ENCODE measurements around the gene LIPC. TPM values are rescaled to one million over a fixed set of nuclear protein-coding genes. Genes with fewer than 3 reads are reported as not detected.

LIPC gene
- total and polyA plus RNA-seq, 9 of the 15 experiments (the other 6 are each of a cell fraction or from before 2014, with no cell fraction given), result 0.07 to 0.41 (median 0.11) TPM; not detected in 2

GRCh38 chr15:58447271-58448010, 15.7 kb downstream of the LIPC start (continued):
- TF ChIP-seq, protein P1, sequence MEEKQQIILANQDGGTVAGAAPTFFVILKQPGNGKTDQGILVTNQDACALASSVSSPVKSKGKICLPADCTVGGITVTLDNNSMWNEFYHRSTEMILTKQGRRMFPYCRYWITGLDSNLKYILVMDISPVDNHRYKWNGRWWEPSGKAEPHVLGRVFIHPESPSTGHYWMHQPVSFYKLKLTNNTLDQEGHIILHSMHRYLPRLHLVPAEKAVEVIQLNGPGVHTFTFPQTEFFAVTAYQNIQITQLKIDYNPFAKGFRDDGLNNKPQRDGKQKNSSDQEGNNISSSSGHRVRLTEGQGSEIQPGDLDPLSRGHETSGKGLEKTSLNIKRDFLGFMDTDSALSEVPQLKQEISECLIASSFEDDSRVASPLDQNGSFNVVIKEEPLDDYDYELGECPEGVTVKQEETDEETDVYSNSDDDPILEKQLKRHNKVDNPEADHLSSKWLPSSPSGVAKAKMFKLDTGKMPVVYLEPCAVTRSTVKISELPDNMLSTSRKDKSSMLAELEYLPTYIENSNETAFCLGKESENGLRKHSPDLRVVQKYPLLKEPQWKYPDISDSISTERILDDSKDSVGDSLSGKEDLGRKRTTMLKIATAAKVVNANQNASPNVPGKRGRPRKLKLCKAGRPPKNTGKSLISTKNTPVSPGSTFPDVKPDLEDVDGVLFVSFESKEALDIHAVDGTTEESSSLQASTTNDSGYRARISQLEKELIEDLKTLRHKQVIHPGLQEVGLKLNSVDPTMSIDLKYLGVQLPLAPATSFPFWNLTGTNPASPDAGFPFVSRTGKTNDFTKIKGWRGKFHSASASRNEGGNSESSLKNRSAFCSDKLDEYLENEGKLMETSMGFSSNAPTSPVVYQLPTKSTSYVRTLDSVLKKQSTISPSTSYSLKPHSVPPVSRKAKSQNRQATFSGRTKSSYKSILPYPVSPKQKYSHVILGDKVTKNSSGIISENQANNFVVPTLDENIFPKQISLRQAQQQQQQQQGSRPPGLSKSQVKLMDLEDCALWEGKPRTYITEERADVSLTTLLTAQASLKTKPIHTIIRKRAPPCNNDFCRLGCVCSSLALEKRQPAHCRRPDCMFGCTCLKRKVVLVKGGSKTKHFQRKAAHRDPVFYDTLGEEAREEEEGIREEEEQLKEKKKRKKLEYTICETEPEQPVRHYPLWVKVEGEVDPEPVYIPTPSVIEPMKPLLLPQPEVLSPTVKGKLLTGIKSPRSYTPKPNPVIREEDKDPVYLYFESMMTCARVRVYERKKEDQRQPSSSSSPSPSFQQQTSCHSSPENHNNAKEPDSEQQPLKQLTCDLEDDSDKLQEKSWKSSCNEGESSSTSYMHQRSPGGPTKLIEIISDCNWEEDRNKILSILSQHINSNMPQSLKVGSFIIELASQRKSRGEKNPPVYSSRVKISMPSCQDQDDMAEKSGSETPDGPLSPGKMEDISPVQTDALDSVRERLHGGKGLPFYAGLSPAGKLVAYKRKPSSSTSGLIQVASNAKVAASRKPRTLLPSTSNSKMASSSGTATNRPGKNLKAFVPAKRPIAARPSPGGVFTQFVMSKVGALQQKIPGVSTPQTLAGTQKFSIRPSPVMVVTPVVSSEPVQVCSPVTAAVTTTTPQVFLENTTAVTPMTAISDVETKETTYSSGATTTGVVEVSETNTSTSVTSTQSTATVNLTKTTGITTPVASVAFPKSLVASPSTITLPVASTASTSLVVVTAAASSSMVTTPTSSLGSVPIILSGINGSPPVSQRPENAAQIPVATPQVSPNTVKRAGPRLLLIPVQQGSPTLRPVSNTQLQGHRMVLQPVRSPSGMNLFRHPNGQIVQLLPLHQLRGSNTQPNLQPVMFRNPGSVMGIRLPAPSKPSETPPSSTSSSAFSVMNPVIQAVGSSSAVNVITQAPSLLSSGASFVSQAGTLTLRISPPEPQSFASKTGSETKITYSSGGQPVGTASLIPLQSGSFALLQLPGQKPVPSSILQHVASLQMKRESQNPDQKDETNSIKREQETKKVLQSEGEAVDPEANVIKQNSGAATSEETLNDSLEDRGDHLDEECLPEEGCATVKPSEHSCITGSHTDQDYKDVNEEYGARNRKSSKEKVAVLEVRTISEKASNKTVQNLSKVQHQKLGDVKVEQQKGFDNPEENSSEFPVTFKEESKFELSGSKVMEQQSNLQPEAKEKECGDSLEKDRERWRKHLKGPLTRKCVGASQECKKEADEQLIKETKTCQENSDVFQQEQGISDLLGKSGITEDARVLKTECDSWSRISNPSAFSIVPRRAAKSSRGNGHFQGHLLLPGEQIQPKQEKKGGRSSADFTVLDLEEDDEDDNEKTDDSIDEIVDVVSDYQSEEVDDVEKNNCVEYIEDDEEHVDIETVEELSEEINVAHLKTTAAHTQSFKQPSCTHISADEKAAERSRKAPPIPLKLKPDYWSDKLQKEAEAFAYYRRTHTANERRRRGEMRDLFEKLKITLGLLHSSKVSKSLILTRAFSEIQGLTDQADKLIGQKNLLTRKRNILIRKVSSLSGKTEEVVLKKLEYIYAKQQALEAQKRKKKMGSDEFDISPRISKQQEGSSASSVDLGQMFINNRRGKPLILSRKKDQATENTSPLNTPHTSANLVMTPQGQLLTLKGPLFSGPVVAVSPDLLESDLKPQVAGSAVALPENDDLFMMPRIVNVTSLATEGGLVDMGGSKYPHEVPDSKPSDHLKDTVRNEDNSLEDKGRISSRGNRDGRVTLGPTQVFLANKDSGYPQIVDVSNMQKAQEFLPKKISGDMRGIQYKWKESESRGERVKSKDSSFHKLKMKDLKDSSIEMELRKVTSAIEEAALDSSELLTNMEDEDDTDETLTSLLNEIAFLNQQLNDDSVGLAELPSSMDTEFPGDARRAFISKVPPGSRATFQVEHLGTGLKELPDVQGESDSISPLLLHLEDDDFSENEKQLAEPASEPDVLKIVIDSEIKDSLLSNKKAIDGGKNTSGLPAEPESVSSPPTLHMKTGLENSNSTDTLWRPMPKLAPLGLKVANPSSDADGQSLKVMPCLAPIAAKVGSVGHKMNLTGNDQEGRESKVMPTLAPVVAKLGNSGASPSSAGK (IDR thresholded peaks at IDR 0.05), result no peak
- TF ChIP-seq WHSC1 (IDR thresholded peaks at IDR 0.05; ENCODE audit: low read length), result no peak
- no peak for TF ChIP-seq RBM39 (optimal IDR thresholded peaks at IDR 0.05; ENCODE audit: low read depth, low read length)
- TF ChIP-seq HMGN3 (IDR thresholded peaks at IDR 0.05; ENCODE audit: borderline replicate concordance, extremely low read depth, insufficient read length, low read depth, low read length), result no peak
- no peak for TF ChIP-seq SLC30A9 (CRISPR knock-in tag; IDR thresholded peaks at IDR 0.05)
- no peak for TF ChIP-seq TRIM28 (IDR thresholded peaks at IDR 0.05)
- no peak for TF ChIP-seq ILF3 (IDR thresholded peaks at IDR 0.05; ENCODE audit: borderline replicate concordance)
- TF ChIP-seq TFE3 (CRISPR knock-in tag; IDR thresholded peaks at IDR 0.05), result no peak
- no peak for TF ChIP-seq MTA1 (IDR thresholded peaks at IDR 0.05; ENCODE audit: borderline replicate concordance)
- no peak for TF ChIP-seq ZNF197 (CRISPR knock-in tag; IDR thresholded peaks at IDR 0.05; ENCODE audit: low read depth)
- no peak for TF ChIP-seq CBFB (CRISPR knock-in tag; IDR thresholded peaks at IDR 0.05)
- TF ChIP-seq ZNF444 (CRISPR knock-in tag; IDR thresholded peaks at IDR 0.05), result no peak
- TF ChIP-seq STAT5B (CRISPR knock-in tag; IDR thresholded peaks at IDR 0.05), result no peak
- TF ChIP-seq, protein P2, sequence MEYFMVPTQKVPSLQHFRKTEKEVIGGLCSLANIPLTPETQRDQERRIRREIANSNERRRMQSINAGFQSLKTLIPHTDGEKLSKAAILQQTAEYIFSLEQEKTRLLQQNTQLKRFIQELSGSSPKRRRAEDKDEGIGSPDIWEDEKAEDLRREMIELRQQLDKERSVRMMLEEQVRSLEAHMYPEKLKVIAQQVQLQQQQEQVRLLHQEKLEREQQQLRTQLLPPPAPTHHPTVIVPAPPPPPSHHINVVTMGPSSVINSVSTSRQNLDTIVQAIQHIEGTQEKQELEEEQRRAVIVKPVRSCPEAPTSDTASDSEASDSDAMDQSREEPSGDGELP (CRISPR knock-in tag; IDR thresholded peaks at IDR 0.05; ENCODE audit: borderline replicate concordance), result no peak
- TF ChIP-seq ATF7 (IDR thresholded peaks at IDR 0.05), result no peak
